ENCODE data around the gene NOTCH1.

The NOTCH1 gene

DNA sequence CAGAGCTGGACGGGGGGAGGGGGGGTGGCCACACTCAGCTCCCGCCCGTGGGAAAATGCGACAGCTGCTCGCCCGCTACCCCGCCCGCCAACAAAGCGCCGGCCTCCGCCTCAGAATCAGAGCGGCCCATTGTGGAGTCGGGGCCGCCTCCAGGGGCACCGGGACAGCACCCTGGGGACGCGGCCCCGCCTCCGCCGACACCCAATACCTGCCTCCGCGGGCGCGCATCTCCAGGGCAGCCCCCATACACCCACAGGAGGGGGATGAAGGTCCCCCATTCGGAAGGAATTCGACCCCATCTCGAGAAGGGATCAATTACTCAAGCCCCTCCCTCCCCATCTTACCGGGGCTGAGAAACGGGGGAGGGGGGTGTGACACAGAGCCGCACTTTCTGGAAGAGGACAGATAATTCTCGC is 1.3 kb downstream of the NOTCH1 start (continued):
- peak; percentile 90 for TF ChIP-seq ZXDB (tag by site-specific recombination; IDR thresholded peaks at IDR 0.05)
- TF ChIP-seq, protein P1, sequence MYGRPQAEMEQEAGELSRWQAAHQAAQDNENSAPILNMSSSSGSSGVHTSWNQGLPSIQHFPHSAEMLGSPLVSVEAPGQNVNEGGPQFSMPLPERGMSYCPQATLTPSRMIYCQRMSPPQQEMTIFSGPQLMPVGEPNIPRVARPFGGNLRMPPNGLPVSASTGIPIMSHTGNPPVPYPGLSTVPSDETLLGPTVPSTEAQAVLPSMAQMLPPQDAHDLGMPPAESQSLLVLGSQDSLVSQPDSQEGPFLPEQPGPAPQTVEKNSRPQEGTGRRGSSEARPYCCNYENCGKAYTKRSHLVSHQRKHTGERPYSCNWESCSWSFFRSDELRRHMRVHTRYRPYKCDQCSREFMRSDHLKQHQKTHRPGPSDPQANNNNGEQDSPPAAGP (tag by site-specific recombination; IDR thresholded peaks at IDR 0.05), result 0 out of 2 replicates have a peak, but pooled peaks have one; percentile 29
- peak; percentile 86 for TF ChIP-seq KLF9 (tag by site-specific recombination; IDR thresholded peaks at IDR 0.05; ENCODE audit: low read depth)
- TF ChIP-seq KLF10 (tag by site-specific recombination; IDR thresholded peaks at IDR 0.05), result peak; percentile 78
- no peak for TF ChIP-seq ZNF292 (tag by site-specific recombination; IDR thresholded peaks at IDR 0.05; ENCODE audit: borderline replicate concordance, low read depth)
- no peak for TF ChIP-seq ZNF335 (tag by site-specific recombination; conservative IDR thresholded peaks at IDR 0.05)
- TF ChIP-seq, protein P2, sequence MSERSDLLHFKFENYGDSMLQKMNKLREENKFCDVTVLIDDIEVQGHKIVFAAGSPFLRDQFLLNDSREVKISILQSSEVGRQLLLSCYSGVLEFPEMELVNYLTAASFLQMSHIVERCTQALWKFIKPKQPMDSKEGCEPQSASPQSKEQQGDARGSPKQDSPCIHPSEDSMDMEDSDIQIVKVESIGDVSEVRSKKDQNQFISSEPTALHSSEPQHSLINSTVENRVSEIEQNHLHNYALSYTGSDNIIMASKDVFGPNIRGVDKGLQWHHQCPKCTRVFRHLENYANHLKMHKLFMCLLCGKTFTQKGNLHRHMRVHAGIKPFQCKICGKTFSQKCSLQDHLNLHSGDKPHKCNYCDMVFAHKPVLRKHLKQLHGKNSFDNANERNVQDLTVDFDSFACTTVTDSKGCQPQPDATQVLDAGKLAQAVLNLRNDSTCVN (tag by site-specific recombination; optimal IDR thresholded peaks at IDR 0.05), result peak; percentile 41
- TF ChIP-seq GLIS1 (tag by site-specific recombination; IDR thresholded peaks at IDR 0.05), result peak; percentile 66
- TF ChIP-seq, protein P3, sequence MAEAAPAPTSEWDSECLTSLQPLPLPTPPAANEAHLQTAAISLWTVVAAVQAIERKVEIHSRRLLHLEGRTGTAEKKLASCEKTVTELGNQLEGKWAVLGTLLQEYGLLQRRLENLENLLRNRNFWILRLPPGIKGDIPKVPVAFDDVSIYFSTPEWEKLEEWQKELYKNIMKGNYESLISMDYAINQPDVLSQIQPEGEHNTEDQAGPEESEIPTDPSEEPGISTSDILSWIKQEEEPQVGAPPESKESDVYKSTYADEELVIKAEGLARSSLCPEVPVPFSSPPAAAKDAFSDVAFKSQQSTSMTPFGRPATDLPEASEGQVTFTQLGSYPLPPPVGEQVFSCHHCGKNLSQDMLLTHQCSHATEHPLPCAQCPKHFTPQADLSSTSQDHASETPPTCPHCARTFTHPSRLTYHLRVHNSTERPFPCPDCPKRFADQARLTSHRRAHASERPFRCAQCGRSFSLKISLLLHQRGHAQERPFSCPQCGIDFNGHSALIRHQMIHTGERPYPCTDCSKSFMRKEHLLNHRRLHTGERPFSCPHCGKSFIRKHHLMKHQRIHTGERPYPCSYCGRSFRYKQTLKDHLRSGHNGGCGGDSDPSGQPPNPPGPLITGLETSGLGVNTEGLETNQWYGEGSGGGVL (tag by site-specific recombination; IDR thresholded peaks at IDR 0.05), result peak; percentile 12; the same call in 1 of the 2 replicates
- TF ChIP-seq SP7 (tag by site-specific recombination; IDR thresholded peaks at IDR 0.05), result 0 out of 2 replicates have a peak, but pooled peaks have one; percentile 63
- no peak for TF ChIP-seq ZNF202 (tag by site-specific recombination; IDR thresholded peaks at IDR 0.05; ENCODE audit: borderline replicate concordance)
- no peak for TF ChIP-seq ZNF664 (tag by site-specific recombination; IDR thresholded peaks at IDR 0.05)
- no peak for TF ChIP-seq HOXD13 (CRISPR knock-in tag; IDR thresholded peaks at IDR 0.05; ENCODE audit: borderline replicate concordance)
- TF ChIP-seq GLIS2 (tag by site-specific recombination; IDR thresholded peaks at IDR 0.05), result peak; percentile 77
- TF ChIP-seq ZNF394 (tag by site-specific recombination; IDR thresholded peaks at IDR 0.05; ENCODE audit: borderline replicate concordance), result peak; percentile 37; the same call in 1 of the 2 replicates
- TF ChIP-seq, protein P4, sequence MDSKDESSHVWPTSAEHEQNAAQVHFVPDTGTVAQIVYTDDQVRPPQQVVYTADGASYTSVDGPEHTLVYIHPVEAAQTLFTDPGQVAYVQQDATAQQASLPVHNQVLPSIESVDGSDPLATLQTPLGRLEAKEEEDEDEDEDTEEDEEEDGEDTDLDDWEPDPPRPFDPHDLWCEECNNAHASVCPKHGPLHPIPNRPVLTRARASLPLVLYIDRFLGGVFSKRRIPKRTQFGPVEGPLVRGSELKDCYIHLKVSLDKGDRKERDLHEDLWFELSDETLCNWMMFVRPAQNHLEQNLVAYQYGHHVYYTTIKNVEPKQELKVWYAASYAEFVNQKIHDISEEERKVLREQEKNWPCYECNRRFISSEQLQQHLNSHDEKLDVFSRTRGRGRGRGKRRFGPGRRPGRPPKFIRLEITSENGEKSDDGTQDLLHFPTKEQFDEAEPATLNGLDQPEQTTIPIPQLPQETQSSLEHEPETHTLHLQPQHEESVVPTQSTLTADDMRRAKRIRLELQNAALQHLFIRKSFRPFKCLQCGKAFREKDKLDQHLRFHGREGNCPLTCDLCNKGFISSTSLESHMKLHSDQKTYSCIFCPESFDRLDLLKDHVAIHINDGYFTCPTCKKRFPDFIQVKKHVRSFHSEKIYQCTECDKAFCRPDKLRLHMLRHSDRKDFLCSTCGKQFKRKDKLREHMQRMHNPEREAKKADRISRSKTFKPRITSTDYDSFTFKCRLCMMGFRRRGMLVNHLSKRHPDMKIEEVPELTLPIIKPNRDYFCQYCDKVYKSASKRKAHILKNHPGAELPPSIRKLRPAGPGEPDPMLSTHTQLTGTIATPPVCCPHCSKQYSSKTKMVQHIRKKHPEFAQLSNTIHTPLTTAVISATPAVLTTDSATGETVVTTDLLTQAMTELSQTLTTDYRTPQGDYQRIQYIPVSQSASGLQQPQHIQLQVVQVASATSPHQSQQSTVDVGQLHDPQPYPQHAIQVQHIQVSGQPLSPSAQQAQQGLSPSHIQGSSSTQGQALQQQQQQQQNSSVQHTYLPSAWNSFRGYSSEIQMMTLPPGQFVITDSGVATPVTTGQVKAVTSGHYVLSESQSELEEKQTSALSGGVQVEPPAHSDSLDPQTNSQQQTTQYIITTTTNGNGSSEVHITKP (tag by site-specific recombination; IDR thresholded peaks at IDR 0.05), result peak; percentile 54
- no peak for TF ChIP-seq ZNF596 (tag by site-specific recombination; IDR thresholded peaks at IDR 0.05)
- TF ChIP-seq ZNF621 (tag by site-specific recombination; IDR thresholded peaks at IDR 0.05), result no peak
- TF ChIP-seq, protein P5, sequence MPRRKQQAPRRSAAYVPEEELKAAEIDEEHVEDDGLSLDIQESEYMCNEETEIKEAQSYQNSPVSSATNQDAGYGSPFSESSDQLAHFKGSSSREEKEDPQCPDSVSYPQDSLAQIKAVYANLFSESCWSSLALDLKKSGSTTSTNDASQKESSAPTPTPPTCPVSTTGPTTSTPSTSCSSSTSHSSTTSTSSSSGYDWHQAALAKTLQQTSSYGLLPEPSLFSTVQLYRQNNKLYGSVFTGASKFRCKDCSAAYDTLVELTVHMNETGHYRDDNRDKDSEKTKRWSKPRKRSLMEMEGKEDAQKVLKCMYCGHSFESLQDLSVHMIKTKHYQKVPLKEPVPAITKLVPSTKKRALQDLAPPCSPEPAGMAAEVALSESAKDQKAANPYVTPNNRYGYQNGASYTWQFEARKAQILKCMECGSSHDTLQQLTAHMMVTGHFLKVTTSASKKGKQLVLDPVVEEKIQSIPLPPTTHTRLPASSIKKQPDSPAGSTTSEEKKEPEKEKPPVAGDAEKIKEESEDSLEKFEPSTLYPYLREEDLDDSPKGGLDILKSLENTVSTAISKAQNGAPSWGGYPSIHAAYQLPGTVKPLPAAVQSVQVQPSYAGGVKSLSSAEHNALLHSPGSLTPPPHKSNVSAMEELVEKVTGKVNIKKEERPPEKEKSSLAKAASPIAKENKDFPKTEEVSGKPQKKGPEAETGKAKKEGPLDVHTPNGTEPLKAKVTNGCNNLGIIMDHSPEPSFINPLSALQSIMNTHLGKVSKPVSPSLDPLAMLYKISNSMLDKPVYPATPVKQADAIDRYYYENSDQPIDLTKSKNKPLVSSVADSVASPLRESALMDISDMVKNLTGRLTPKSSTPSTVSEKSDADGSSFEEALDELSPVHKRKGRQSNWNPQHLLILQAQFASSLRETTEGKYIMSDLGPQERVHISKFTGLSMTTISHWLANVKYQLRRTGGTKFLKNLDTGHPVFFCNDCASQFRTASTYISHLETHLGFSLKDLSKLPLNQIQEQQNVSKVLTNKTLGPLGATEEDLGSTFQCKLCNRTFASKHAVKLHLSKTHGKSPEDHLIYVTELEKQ (tag by site-specific recombination; IDR thresholded peaks at IDR 0.05; ENCODE audit: borderline replicate concordance), result no peak
- no peak for TF ChIP-seq HOXC10 (CRISPR knock-in tag; IDR thresholded peaks at IDR 0.05)
- no peak for TF ChIP-seq ZBTB20 (tag by site-specific recombination; IDR thresholded peaks at IDR 0.05)
